Activated CD8-positive, alpha-beta T cell treated with anti-CD3 and anti-CD28 coated beads for 36 hours (primary cell): ENCODE results near the gene MLH3. TPM values are rescaled to one million over a fixed set of nuclear protein-coding genes. Genes with fewer than 3 reads are reported as not detected.

ENCODE experiments used
- ATAC-seq: fragments of 200-7000 bp; cut with Tn5 transposase; one replicate; pipeline ENCODE4 v1.10.0; 2021; ENCODE audit warnings: mild to moderate bottlenecking, moderate library complexity
- CTCF ChIA-PET: fragments of 350-600 bp; sonication (Branson Sonifier 250); formaldehyde crosslinking; loops from one replicate; lab custom pipeline; 2021; ENCODE audit warnings: antibody characterized with exemption; lab: Charles Lee
- POLR2A ChIA-PET: fragments of 350-600 bp; sonication (Branson Sonifier 250); formaldehyde crosslinking; loops from one replicate; lab custom pipeline; 2021; ENCODE audit warnings: antibody characterized with exemption; lab: Charles Lee
- DNase-seq: peaks from one replicate; pipeline ENCODE4 v3.0.0-alpha.2; 2020
- H3K27ac Mint-ChIP-seq: one replicate; pipeline ENCODE4 v1.8.0; 2021; ENCODE audit warnings: mild to moderate bottlenecking, mixed read lengths
- H3K27me3 Mint-ChIP-seq: one replicate; pipeline ENCODE4 v1.8.0; 2021; ENCODE audit warnings: mixed read lengths
- H3K36me3 Mint-ChIP-seq: one replicate; pipeline ENCODE4 v1.8.0; 2021; ENCODE audit warnings: low read depth, mixed read lengths
- H3K4me1 Mint-ChIP-seq: one replicate; pipeline ENCODE4 v1.8.0; 2021; ENCODE audit warnings: low read depth, mixed read lengths
- H3K4me3 Mint-ChIP-seq: one replicate; pipeline ENCODE4 v1.8.0; 2021; ENCODE audit warnings: mild to moderate bottlenecking, moderate library complexity, mixed read lengths
- H3K9me3 Mint-ChIP-seq: one replicate; pipeline ENCODE4 v1.8.0; 2021; ENCODE audit warnings: mixed read lengths
- CTCF ChIP-seq: fragments of 200-600 bp; IDR thresholded peaks from one replicate; pipeline ENCODE4 v1.8.0; 2022; ENCODE audit warnings: antibody characterized with exemption, mild to moderate bottlenecking
- intact Hi-C: fragments of 100-400 bp; cut with micrococcal nuclease; formaldehyde crosslinking; loops from one replicate; pipeline ENCODE4 v1.10.0; 2022
- total RNA-seq, 2 experiments: library from RNA; stranded (reverse); gene quantifications; one replicate each; pipeline ENCODE4 v1.2.3, GENCODE V29; 2021

Gene MLH3
- total RNA-seq, 2 experiments from 2014 or later = 26.8 to 29.0 TPM

- H3K4me3 Mint-ChIP-seq = no peak overlapping the region
- CTCF ChIA-PET = interaction anchor here (0.8 to 2.1 kb wide), 5 partner anchors 8 to 184 kb away, joined by 3 to 7 read pairs (median 3); no protein-coding TSS in a partner anchor
Measured at GRCh38 chr14:75044752-75045151, 6.5 kb downstream of the MLH3 start.

GRCh38 chr14:75044322-75044721, 6.9 kb downstream of the MLH3 start:
- no peak overlapping the region for H3K27ac Mint-ChIP-seq
- peaks cover 41% of the 10 kb centered on the region for H3K4me1 Mint-ChIP-seq
- H3K4me3 Mint-ChIP-seq = no peak overlapping the region
- H3K36me3 Mint-ChIP-seq = peaks cover 39% of the 10 kb centered on the region
- ATAC-seq (no peak), DNase-seq (no peak)
- H3K9me3 Mint-ChIP-seq = no peaks in the 10 kb centered on the region
- H3K27me3 Mint-ChIP-seq = no peaks in the 10 kb centered on the region
- POLR2A ChIA-PET = interaction anchor here (0.8 kb wide), 1 partner anchor 11 kb away, joined by 3 read pairs; no protein-coding TSS in a partner anchor
- CTCF ChIA-PET = interaction anchor here (1.1 to 2.1 kb wide), 2 partner anchors 21 to 184 kb away, joined by 3 to 7 read pairs; no protein-coding TSS in a partner anchor
- TF ChIP-seq CTCF = no peak
- intact Hi-C loops = no loop called here

More at GRCh38 chr14:75044752-75045151, 6.5 kb downstream of the MLH3 start:
- Mint-ChIP-seq H3K27me3 (no peaks in the 10 kb centered on the region), H3K36me3 (peaks cover 43% of the 10 kb centered on the region), H3K27ac (no peak overlapping the region), H3K4me1 (peaks cover 44% of the 10 kb centered on the region), H3K9me3 (no peaks in the 10 kb centered on the region)
- POLR2A ChIA-PET = interaction anchor here (0.5 to 0.8 kb wide), 2 partner anchors 11 to 20 kb away, joined by 3 read pairs; no protein-coding TSS in a partner anchor
- DNase-seq = no peak
- ATAC-seq = no peak
- intact Hi-C loops = no loop called here
- no peak for TF ChIP-seq CTCF

- CTCF ChIA-PET = interaction anchor here (1.1 kb wide), 1 partner anchor 181 kb away, joined by 3 read pairs; no protein-coding TSS in a partner anchor
- no peaks in the 10 kb centered on the region for H3K27me3 Mint-ChIP-seq
- POLR2A ChIA-PET = interaction anchor here (1.0 kb wide), 1 partner anchor 137 kb away, joined by 3 read pairs; no protein-coding TSS in a partner anchor
- peaks cover 29% of the 10 kb centered on the region for H3K4me1 Mint-ChIP-seq
- no peak for ATAC-seq
- H3K9me3 Mint-ChIP-seq = no peaks in the 10 kb centered on the region
- intact Hi-C loops = no loop called here
- no peak overlapping the region for H3K27ac Mint-ChIP-seq
- TF ChIP-seq CTCF = no peak
- H3K4me3 Mint-ChIP-seq = no peak overlapping the region
- H3K36me3 Mint-ChIP-seq = peaks cover 23% of the 10 kb centered on the region
- DNase-seq = no peak
Measured at GRCh38 chr14:75042035-75042434, 9.2 kb downstream of the MLH3 start.

- intact Hi-C loops = no loop called here
- no peak for ATAC-seq
- CTCF ChIA-PET = interaction anchor here (1.1 kb wide), 1 partner anchor 181 kb away, joined by 3 read pairs; no protein-coding TSS in a partner anchor
- Mint-ChIP-seq H3K4me1 (peaks cover 25% of the 10 kb centered on the region), H3K27me3 (no peaks in the 10 kb centered on the region), H3K36me3 (peaks cover 23% of the 10 kb centered on the region), H3K9me3 (no peaks in the 10 kb centered on the region), H3K4me3 (no peak overlapping the region), H3K27ac (no peak overlapping the region)
- POLR2A ChIA-PET = interaction anchor here (1.0 kb wide), 1 partner anchor 136 kb away, joined by 3 read pairs; no protein-coding TSS in a partner anchor
- TF ChIP-seq CTCF = no peak
- DNase-seq = no peak
Measured at GRCh38 chr14:75041613-75042012, 9.7 kb downstream of the MLH3 start.

- H3K4me1 Mint-ChIP-seq = peaks cover 19% of the 10 kb centered on the region
- H3K4me3 Mint-ChIP-seq = no peak overlapping the region
- no peak for TF ChIP-seq CTCF
- no peak overlapping the region for H3K27ac Mint-ChIP-seq
- ChIA-PET CTCF (interaction anchor here (1.0 kb wide), 1 partner anchor 95 kb away, joined by 3 read pairs; no protein-coding TSS in a partner anchor), POLR2A (no interaction called here)
- no peak for ATAC-seq
- H3K9me3 Mint-ChIP-seq = no peaks in the 10 kb centered on the region
- no peaks in the 10 kb centered on the region for H3K27me3 Mint-ChIP-seq
- no peak for DNase-seq
- intact Hi-C loops = no loop called here
- H3K36me3 Mint-ChIP-seq = peaks cover 22% of the 10 kb centered on the region
Measured at GRCh38 chr14:75040959-75041358, 10.3 kb downstream of the MLH3 start.
